Measurements from ENCODE around the gene HS1BP3. TPM values are rescaled to one million over a fixed set of nuclear protein-coding genes. Genes with fewer than 3 reads are reported as not detected.
A peak's percentile ranks its signal among the peaks of the same experiment; 100 is the strongest.

Gene HS1BP3
- total RNA-seq, 6 donors from 2014 or later: 41.0 to 45.8 (median 42.7) TPM

- H3K27ac ChIP-seq: peak overlapping the region; percentile 22 to 86 (median 54)
- H3K36me3 ChIP-seq: peaks cover 0 to 49% (median 37%) of the 10 kb centered on the region in 4 donors
- no peaks in the 10 kb centered on the region for H3K27me3 ChIP-seq
- DNase-seq (peak; percentile 86 to 97), ATAC-seq (ENCODE audit: low FRiP score in 2 of 2) (peak; percentile 75 to 91)
- no peak overlapping the region for H3K4me3 ChIP-seq
- TF ChIP-seq POLR2AphosphoS5 (IDR thresholded peaks at IDR 0.05) (peak in 1 of 2 donors; percentile 60), CTCF (IDR thresholded peaks at IDR 0.05) (peak; percentile 90 to 98 (median 94)), EP300 (IDR thresholded peaks at IDR 0.05) (peak in 1 of 4 donors; percentile 57), POLR2A (IDR thresholded peaks at IDR 0.05) (no peak)
- H3K9me3 ChIP-seq: no peaks in the 10 kb centered on the region
- 47 to 71% methylated on average over 15 to 32 of the region's 32 CpGs for WGBS, 2 donors
- H3K4me1 ChIP-seq: peaks cover 27 to 33% (median 32%) of the 10 kb centered on the region in 4 donors
Measured at GRCh38 chr2:20635675-20636584, 15.0 kb downstream of the HS1BP3 start.

DNA sequence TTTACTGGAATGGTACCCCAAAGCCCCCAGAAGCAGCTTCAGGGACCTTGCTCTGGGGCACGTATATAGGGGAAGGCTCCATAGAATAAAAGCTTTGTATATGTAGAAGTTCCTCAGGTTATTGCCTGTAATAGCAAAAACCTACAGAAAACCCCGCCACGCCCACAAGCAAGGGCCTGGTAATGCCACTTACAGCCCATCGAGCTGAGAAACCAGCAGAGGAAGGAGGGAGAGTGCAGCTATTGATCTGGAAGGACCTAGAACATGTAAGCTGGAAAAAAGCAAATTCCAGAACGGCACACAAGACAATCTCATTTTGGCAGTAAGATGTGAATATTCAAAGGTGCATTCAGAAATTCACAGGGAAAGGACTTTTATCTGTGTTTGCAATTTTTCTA, 15.8 kb downstream of the HS1BP3 start:
- H3K4me3 ChIP-seq: no peak overlapping the region
- peaks cover 0 to 40% (median 28%) of the 10 kb centered on the region in 4 donors for H3K36me3 ChIP-seq
- peak in 1 of 2 donors; percentile 48 for DNase-seq
- no peak for ATAC-seq (ENCODE audit: low FRiP score in 2 of 2)
- H3K27me3 ChIP-seq: no peaks in the 10 kb centered on the region
- peak overlapping the region; percentile 82 to 86 (median 82) for H3K27ac ChIP-seq
- no peaks in the 10 kb centered on the region for H3K9me3 ChIP-seq
- peaks cover 27 to 33% (median 32%) of the 10 kb centered on the region in 4 donors for H3K4me1 ChIP-seq
- 63 to 72% methylated on average over 5 of the region's 5 CpGs for WGBS, 2 donors
- no peak for TF ChIP-seq POLR2A (IDR thresholded peaks at IDR 0.05)
- no peak for TF ChIP-seq CTCF (IDR thresholded peaks at IDR 0.05)
- TF ChIP-seq EP300 (IDR thresholded peaks at IDR 0.05): no peak
- no peak for TF ChIP-seq POLR2AphosphoS5 (IDR thresholded peaks at IDR 0.05)

GRCh38 chr2:20634507-20635112, 16.3 kb downstream of the HS1BP3 start:
- Histone ChIP-seq H3K27me3 (no peaks in the 10 kb centered on the region), H3K4me3 (no peak overlapping the region), H3K9me3 (no peaks in the 10 kb centered on the region), H3K4me1 (peaks cover 27 to 34% (median 33%) of the 10 kb centered on the region in 4 donors), H3K27ac (peak overlapping the region; percentile 82 to 86 (median 82)), H3K36me3 (peaks cover 0 to 38% (median 25%) of the 10 kb centered on the region in 4 donors)
- TF ChIP-seq POLR2AphosphoS5 (IDR thresholded peaks at IDR 0.05): no peak
- peak in 1 of 6 experiments; percentile 3 for TF ChIP-seq CTCF (IDR thresholded peaks at IDR 0.05)
- WGBS, 2 donors: 52 to 63% methylated on average over 8 to 9 of the region's 9 CpGs
- DNase-seq: peak in 1 of 2 donors; percentile 51
- peak in 1 of 2 donors; percentile 4 for ATAC-seq (ENCODE audit: low FRiP score in 2 of 2)

DNA sequence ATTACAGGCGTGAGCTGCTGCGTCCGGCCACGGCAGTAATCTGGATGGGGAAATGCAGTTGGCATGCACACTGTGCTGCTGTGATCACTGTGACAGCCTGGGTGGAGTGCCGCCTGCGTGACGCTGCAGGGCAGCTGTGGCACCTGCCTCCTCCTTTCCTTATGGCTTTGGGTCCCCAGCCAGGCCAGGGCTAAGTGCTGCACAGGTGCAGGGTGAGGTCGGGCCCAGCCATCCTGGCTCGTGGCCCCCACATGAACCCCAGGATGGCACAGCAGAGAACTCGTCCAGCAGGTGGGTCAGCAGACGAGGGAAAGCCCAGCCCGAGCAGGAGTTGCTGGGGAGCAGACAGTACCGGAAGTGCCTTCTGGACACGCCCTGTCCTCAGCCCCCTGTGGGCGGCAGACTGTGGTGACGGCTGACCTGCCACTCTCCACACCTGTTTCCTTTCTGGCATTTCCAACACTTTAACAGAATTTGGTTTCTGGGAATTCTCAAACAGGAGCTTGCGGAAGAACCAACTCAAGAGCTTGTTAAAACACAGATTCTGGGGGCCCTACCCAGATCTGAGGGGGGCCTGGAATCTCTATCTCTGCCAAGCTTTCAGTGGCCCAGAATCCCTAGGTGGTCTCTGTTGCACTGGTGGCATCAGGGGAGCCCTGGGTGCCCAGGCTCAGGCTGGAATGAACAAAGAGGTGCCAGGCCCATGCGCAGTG, 16.9 kb downstream of the HS1BP3 start:
- 53 to 60% methylated on average over 2 to 14 of the region's 18 CpGs for WGBS, 2 donors
- Histone ChIP-seq H3K4me1 (peaks cover 27 to 34% (median 33%) of the 10 kb centered on the region in 4 donors), H3K36me3 (peaks cover 0 to 38% (median 24%) of the 10 kb centered on the region in 4 donors), H3K27me3 (no peaks in the 10 kb centered on the region), H3K9me3 (no peaks in the 10 kb centered on the region), H3K4me3 (no peak overlapping the region), H3K27ac (peak overlapping the region; percentile 82 to 86 (median 82))
- DNase-seq (peak; percentile 88 to 90), ATAC-seq (ENCODE audit: low FRiP score in 2 of 2) (peak; percentile 55 to 91)
- TF ChIP-seq EP300 (IDR thresholded peaks at IDR 0.05): peak in 3 of 4 donors; percentile 65 to 97 (median 88)
- TF ChIP-seq POLR2A (IDR thresholded peaks at IDR 0.05): peak in 1 of 4 donors; percentile 51
- peak; percentile 81 for TF ChIP-seq POLR2AphosphoS5 (IDR thresholded peaks at IDR 0.05)
- peak in 2 of 6 experiments; percentile 67 to 69 for TF ChIP-seq CTCF (IDR thresholded peaks at IDR 0.05)

Data from upper lobe of left lung (tissue), 6 donors.